GM06990 (cell line): Measurements from ENCODE around the gene DESI2.

Experiments
- DNase-seq: peaks from one replicate; pipeline ENCODE4 v3.0.0-alpha.2; 2011; ENCODE audit not compliant: insufficient read length; ENCODE audit errors: extremely low read depth
- H3K27me3 ChIP-seq: replicated peaks from 2 replicates; pipeline ENCODE4 v1.6.0; 2011; ENCODE audit warnings: low read length; ENCODE audit not compliant: control insufficient read depth, insufficient read depth
- H3K36me3 ChIP-seq: 2 replicates; pipeline ENCODE4 v1.5.1; 2011; ENCODE audit warnings: low read length; ENCODE audit not compliant: control insufficient read depth, insufficient read depth
- H3K4me3 ChIP-seq: replicated peaks from 2 replicates; pipeline ENCODE4 v1.5.1; 2011; ENCODE audit warnings: low read depth, mild to moderate bottlenecking, control low read depth, low read length
- CTCF ChIP-seq: IDR thresholded peaks from 2 replicates; pipeline ENCODE4 v1.5.1; 2011; ENCODE audit warnings: low read length, control low read depth, mild to moderate bottlenecking, inconsistent platforms; ENCODE audit not compliant: insufficient read depth, poor library complexity, severe bottlenecking

DESI2 gene

GRCh38 chr1:244709476-244710368 is 56.8 kb downstream of the DESI2 start:
- no peak for DNase-seq
- H3K36me3 ChIP-seq: peaks cover 2% of the 10 kb centered on the region
- TF ChIP-seq CTCF: no peak
- no peak overlapping the region for H3K4me3 ChIP-seq
- no peaks in the 10 kb centered on the region; the same call in 1 of the 2 replicates for H3K27me3 ChIP-seq

- DNase-seq: no peak
Measured at GRCh38 chr1:244710474-244711062, 57.6 kb downstream of the DESI2 start.

GRCh38 chr1:244712669-244713068 is 59.7 kb downstream of the DESI2 start:
- Histone ChIP-seq H3K4me3 (no peak overlapping the region), H3K27me3 (no peaks in the 10 kb centered on the region; the same call in 1 of the 2 replicates), H3K36me3 (no peaks in the 10 kb centered on the region)
- DNase-seq: no peak
- no peak for TF ChIP-seq CTCF

More at GRCh38 chr1:244710474-244711062, 57.6 kb downstream of the DESI2 start:
- H3K27me3 ChIP-seq: no peaks in the 10 kb centered on the region; the same call in 1 of the 2 replicates
- H3K4me3 ChIP-seq: no peak overlapping the region
- peaks cover 2% of the 10 kb centered on the region; the same call in 1 of the 2 replicates for H3K36me3 ChIP-seq
- no peak for TF ChIP-seq CTCF

GRCh38 chr1:244713332-244713731 is 60.4 kb downstream of the DESI2 start:
- Histone ChIP-seq H3K4me3 (no peak overlapping the region), H3K36me3 (no peaks in the 10 kb centered on the region), H3K27me3 (no peaks in the 10 kb centered on the region; the same call in 1 of the 2 replicates)
- TF ChIP-seq CTCF: no peak
- no peak for DNase-seq

- no peak for TF ChIP-seq CTCF
- no peak for DNase-seq
- no peaks in the 10 kb centered on the region for H3K36me3 ChIP-seq
- H3K4me3 ChIP-seq: no peak overlapping the region
- H3K27me3 ChIP-seq: no peaks in the 10 kb centered on the region; the same call in none of the 2 replicates
Measured at GRCh38 chr1:244727871-244728474, 75.0 kb downstream of the DESI2 start.
